Heart right ventricle (tissue), 16 donors: Measurements from ENCODE around the gene ADAM8. TPM values are rescaled to one million over a fixed set of nuclear protein-coding genes. Genes with fewer than 3 reads are reported as not detected.

Source experiments
- ATAC-seq, 8 donors: fragments of 200-7000 bp; cut with Tn5 transposase; one replicate each; pipeline ENCODE4 v1.9.1; 2020; ENCODE audit warnings: mild to moderate bottlenecking in 8 of 8, moderate library complexity in 8 of 8, moderate number of reproducible peaks in 1 of 8
- DNase-seq, 2 donors: peaks; one replicate each; pipeline ENCODE4 v3.0.0-alpha.2; 2020
- H3K27ac ChIP-seq, 10 donors: fragments of 200-600 bp; sonication (generic) in 2 of 10; one replicate each; pipeline versions ENCODE4 v1.5.0 to v1.8.0; 2020 to 2022; ENCODE audit warnings: mild to moderate bottlenecking in 3 of 10
- H3K27me3 ChIP-seq, 7 donors: fragments of 200-600 bp; one replicate each; pipeline ENCODE4 v1.8.0; 2021 to 2022; ENCODE audit warnings: mild to moderate bottlenecking in 2 of 7
- H3K36me3 ChIP-seq, 9 donors: fragments of 200-600 bp; sonication (generic) in 1 of 9; one replicate each; pipeline versions ENCODE4 v1.5.0 to v1.8.0; 2020 to 2022; ENCODE audit warnings: mild to moderate bottlenecking in 2 of 9
- H3K4me1 ChIP-seq, 9 donors: fragments of 200-600 bp; sonication (generic) in 1 of 9; one replicate each; pipeline versions ENCODE4 v1.5.0 to v1.8.0; 2020 to 2022; ENCODE audit warnings: mild to moderate bottlenecking in 4 of 9
- H3K4me3 ChIP-seq, 10 donors: fragments of 200-600 bp; sonication (generic) in 2 of 10; one replicate each; pipeline versions ENCODE4 v1.5.0 to v1.8.0; 2020 to 2022; ENCODE audit warnings: mild to moderate bottlenecking in 7 of 10, moderate library complexity in 2 of 10
- H3K9me3 ChIP-seq, 11 donors: fragments of 200-600 bp in 10 of 11; sonication (generic) in 2 of 11; one replicate each; pipeline versions ENCODE4 v1.5.0 to v1.8.0; 2013 to 2022; ENCODE audit warnings: mild to moderate bottlenecking in 2 of 11, control low read depth in 1 of 11, moderate library complexity in 1 of 11
- CTCF ChIP-seq, 9 donors: fragments of 200-600 bp; sonication (generic) in 2 of 9; IDR thresholded peaks; one replicate each; pipeline versions ENCODE4 v1.5.0 to v1.8.0; 2021 to 2022; ENCODE audit warnings: antibody characterized with exemption in 9 of 9, mild to moderate bottlenecking in 5 of 9, moderate library complexity in 1 of 9
- WGBS, 2 donors: extraction: QIAGEN DNeasy Blood & Tissue Kit; methylation state at CpG; one replicate each; pipeline ENCODE4 v1.1.7; 2013; ENCODE audit warnings: inconsistent platforms in 1 of 2; 5-methylcytosine and 5-hydroxymethylcytosine counted together
- intact Hi-C, 10 donors: fragments of 100-400 bp; cut with DNase I; formaldehyde crosslinking; loops; one replicate each; pipeline versions ENCODE4 v1.11.1 to v1.14.2; 2022
- polyA plus RNA-seq, 2 donors: library from polyadenylated mRNA; stranded (reverse); fragments of 200-250 nt; gene quantifications; one replicate each; pipeline ENCODE4 v1.2.3, GENCODE V29; 2013
- total RNA-seq, 10 donors: library from RNA; stranded (reverse); fragmentation: NEBNext Ultra II Directional in 3 of 10; extraction: Animal tissue kit (Norgen Biotek cat#: 25700) in 3 of 10; gene quantifications; one replicate each; pipeline versions ENCODE4 v1.2.1 to v1.2.4, GENCODE V29; 2021 to 2023
- donor health status: Arrhythmogenic right ventricular cardiomyopathy.
- donor health status: ischemic (EF 13 %, LVEDD 7.1; RV severe dilation, severe dysfunction).
- donor health status: healthy with polysubstance abuse.
- donor health status: DM: no; HTN: yes; CAD: no.
- donor health status: DM: no; HTN: no; CAD: no.
- donor health status: ischemic (EF 25% LVEDD 6.9; RV normal size, moderate dysfunction).
- donor health status: ischemic (EF 25% LVEDD 5.7; RV mildly dilated, moderate dysfunction).
- donor health status: healthy.
- donor health status: DM: yes; HTN: yes; CAD: no.
- donor health status: Ischemic cardiomyopathy.
- donor health status: ischemic (EF 35%, LVEDD 5.7; RV mildly dilated, moderate dysfunction).
- donor health status: nonischemic (EF 11% LVEDD 7.7; RV severe dilation, severe dysfunction).
- donor health status: DM: yes; HTN: yes; CAD: no.
- donor health status: PGD.
- donor health status: ischemic (EF 29% LVEDD 5.4; RV normal size, mild dysfunction).
- donor health status: nonischemic (EF 23%, LVEDD 6.1; RV moderate dilation, normal function).

ADAM8 gene
- total and polyA plus RNA-seq, 12 donors, result 0.88 to 6.5 (median 1.6) TPM

- H3K4me3 ChIP-seq, result peak overlapping the region in 4 of 10 donors; percentile 20 to 54 (median 29)
- H3K4me1 ChIP-seq, result peaks cover 0 to 62% (median 13%) of the 10 kb centered on the region in 9 donors
- ATAC-seq (no peak), DNase-seq (no peak)
- peaks cover 0 to 50% (median 8%) of the 10 kb centered on the region in 9 donors for H3K36me3 ChIP-seq
- intact Hi-C loops, result no loop called here
- peak overlapping the region in 2 of 10 donors; percentile 66 to 94 for H3K27ac ChIP-seq
- 37 to 43% methylated on average over 12 of the region's 12 CpGs for WGBS, 2 donors
- TF ChIP-seq CTCF (IDR thresholded peaks at IDR 0.05), result no peak
- peaks cover 0 to 33% (median 27%) of the 10 kb centered on the region in 7 donors for H3K27me3 ChIP-seq
- no peaks in the 10 kb centered on the region for H3K9me3 ChIP-seq
These were observed 980 bp downstream of the ADAM8 start for GRCh38 chr10:133275684-133276092.

GRCh38 chr10:133274751-133275683 is 1.7 kb downstream of the ADAM8 start:
- Histone ChIP-seq H3K4me3 (peak overlapping the region in 3 of 10 donors; percentile 27 to 54 (median 31)), H3K4me1 (peaks cover 0 to 56% (median 13%) of the 10 kb centered on the region in 9 donors), H3K27me3 (peaks cover 0 to 33% (median 27%) of the 10 kb centered on the region in 7 donors), H3K36me3 (peaks cover 0 to 50% (median 8%) of the 10 kb centered on the region in 9 donors), H3K9me3 (no peaks in the 10 kb centered on the region), H3K27ac (peak overlapping the region in 2 of 10 donors; percentile 66 to 94)
- DNase-seq (no peak), ATAC-seq (no peak)
- TF ChIP-seq CTCF (IDR thresholded peaks at IDR 0.05), result no peak
- intact Hi-C loops, result no loop called here
- WGBS, 2 donors, result 38 to 41% methylated on average over 26 of the region's 26 CpGs

GRCh38 chr10:133273534-133274143 is 3.0 kb downstream of the ADAM8 start:
- H3K27ac ChIP-seq, result no peak overlapping the region
- ATAC-seq (no peak), DNase-seq (no peak)
- WGBS, 2 donors, result 90 to 92% methylated on average over 25 to 28 of the region's 28 CpGs
- no peak overlapping the region for H3K4me3 ChIP-seq
- no peak for TF ChIP-seq CTCF (IDR thresholded peaks at IDR 0.05)
- H3K4me1 ChIP-seq, result peaks cover 0 to 42% (median 13%) of the 10 kb centered on the region in 9 donors
- H3K9me3 ChIP-seq, result no peaks in the 10 kb centered on the region
- peaks cover 0 to 53% (median under 1%) of the 10 kb centered on the region in 9 donors for H3K36me3 ChIP-seq
- intact Hi-C loops, result no loop called here
- H3K27me3 ChIP-seq, result peaks cover 0 to 33% (median 27%) of the 10 kb centered on the region in 7 donors

GRCh38 chr10:133272964-133273420 is 3.7 kb downstream of the ADAM8 start:
- DNase-seq (no peak), ATAC-seq (no peak)
- 91 to 92% methylated on average over 25 of the region's 25 CpGs for WGBS, 2 donors
- no peaks in the 10 kb centered on the region for H3K9me3 ChIP-seq
- intact Hi-C loops, result no loop called here
- H3K4me3 ChIP-seq, result no peak overlapping the region
- TF ChIP-seq CTCF (IDR thresholded peaks at IDR 0.05), result no peak
- peaks cover 0 to 33% (median 27%) of the 10 kb centered on the region in 7 donors for H3K27me3 ChIP-seq
- no peak overlapping the region for H3K27ac ChIP-seq
- H3K4me1 ChIP-seq, result peaks cover 0 to 36% (median 13%) of the 10 kb centered on the region in 9 donors
- H3K36me3 ChIP-seq, result peaks cover 0 to 59% (median 0%) of the 10 kb centered on the region in 9 donors
